HepG2 (cell line): Measurements from ENCODE around the gene HLF. TPM values are rescaled to one million over a fixed set of nuclear protein-coding genes. Genes with fewer than 3 reads are reported as not detected.
A peak's percentile ranks its signal among the peaks of the same experiment; 100 is the strongest.

Experiments
- BCL3 ChIP-seq: sonication (generic); formaldehyde crosslinking; IDR thresholded peaks from 2 replicates; pipeline ENCODE4 v1.5.1; 2020; ENCODE audit warnings: mild to moderate bottlenecking, missing genetic modification reagents, moderate library complexity
- BCLAF1 ChIP-seq: fragments of 450-650 bp; IDR thresholded peaks from 2 replicates; pipeline ENCODE4 v1.6.1; 2017; ENCODE audit warnings: mild to moderate bottlenecking
- CENPT ChIP-seq: sonication (generic); formaldehyde crosslinking; IDR thresholded peaks from 2 replicates; pipeline ENCODE4 v1.8.0; 2022; ENCODE audit warnings: low read depth, mild to moderate bottlenecking, moderate library complexity, missing genetic modification reagents
- CENPX ChIP-seq: sonication (generic); formaldehyde crosslinking; IDR thresholded peaks from 2 replicates; pipeline ENCODE4 v1.9.0; 2021; ENCODE audit warnings: mild to moderate bottlenecking, missing genetic modification reagents, moderate library complexity
- DRAP1 ChIP-seq: IDR thresholded peaks from 2 replicates; pipeline ENCODE4 v1.6.1; 2016; ENCODE audit warnings: missing genetic modification reagents, missing compliant biosample characterization
- FOXK1 ChIP-seq: sonication (generic); formaldehyde crosslinking; IDR thresholded peaks from 2 replicates; pipeline ENCODE4 v1.4.0; 2020; ENCODE audit warnings: low read depth, missing genetic modification reagents, borderline replicate concordance
- GPBP1L1 ChIP-seq: sonication (generic); formaldehyde crosslinking; IDR thresholded peaks from 2 replicates; pipeline ENCODE4 v1.5.0; 2020; ENCODE audit warnings: mild to moderate bottlenecking, missing genetic modification reagents
- HOXA7 ChIP-seq: sonication (generic); formaldehyde crosslinking; IDR thresholded peaks from 2 replicates; pipeline ENCODE4 v1.8.1; 2022; ENCODE audit warnings: mild to moderate bottlenecking, missing genetic modification reagents, moderate library complexity
- NBN ChIP-seq: fragments of 450-650 bp; conservative IDR thresholded peaks from 2 replicates; pipeline ENCODE4 v1.6.1; 2017
- NR2F1 ChIP-seq, 2 experiments: fragments of 450-650 bp in 1 of 2; formaldehyde crosslinking in 1 of 2; IDR thresholded peaks; 2 replicates each; pipeline versions ENCODE4 v1.5.0 to v1.6.1; 2016 to 2020; ENCODE audit warnings: mild to moderate bottlenecking in 1 of 2, missing compliant biosample characterization in 1 of 2, missing genetic modification reagents in 1 of 2, moderate library complexity in 1 of 2
- NR2F6 ChIP-seq, 2 experiments: IDR thresholded peaks; 2 replicates each; pipeline ENCODE4 v1.6.1; 2016; ENCODE audit warnings: antibody characterized with exemption in 1 of 2, mild to moderate bottlenecking in 1 of 2
- PRMT3 ChIP-seq: sonication (generic); formaldehyde crosslinking; IDR thresholded peaks from 2 replicates; pipeline ENCODE4 v1.8.1; 2022; ENCODE audit warnings: low read depth, mild to moderate bottlenecking, moderate library complexity, missing genetic modification reagents, borderline replicate concordance
- SMARCE1 ChIP-seq: fragments of 450-650 bp; IDR thresholded peaks from 2 replicates; pipeline ENCODE4 v1.6.1; 2017; ENCODE audit warnings: borderline replicate concordance
- SPEN ChIP-seq: sonication (generic); formaldehyde crosslinking; IDR thresholded peaks from 2 replicates; pipeline ENCODE4 v1.5.1; 2020; ENCODE audit warnings: low read depth, mild to moderate bottlenecking, missing genetic modification reagents
- TEF ChIP-seq: sonication (generic); formaldehyde crosslinking; IDR thresholded peaks from 2 replicates; pipeline ENCODE4 v1.5.0; 2020; ENCODE audit warnings: missing genetic modification reagents
- TFDP1 ChIP-seq: IDR thresholded peaks from 2 replicates; pipeline ENCODE4 v1.6.1; 2016; ENCODE audit warnings: missing compliant biosample characterization, missing genetic modification reagents, borderline replicate concordance
- THAP9 ChIP-seq: sonication (generic); formaldehyde crosslinking; IDR thresholded peaks from 2 replicates; pipeline ENCODE4; 2020; ENCODE audit warnings: missing genetic modification reagents, mild to moderate bottlenecking, borderline replicate concordance
- THYN1 ChIP-seq: sonication (generic); formaldehyde crosslinking; IDR thresholded peaks from 2 replicates; pipeline ENCODE4 v1.8.1; 2023; ENCODE audit warnings: low read depth, mild to moderate bottlenecking, moderate library complexity, missing genetic modification reagents, borderline replicate concordance
- ZBTB1 ChIP-seq: sonication (generic); formaldehyde crosslinking; IDR thresholded peaks from 2 replicates; pipeline ENCODE4 v1.4.0; 2020; ENCODE audit warnings: missing genetic modification reagents, borderline replicate concordance
- polyA plus RNA-seq, 8 experiments: library from polyadenylated mRNA; depleted of rRNA in 3 of 8; stranded (reverse) in 7 of 8; unstranded in 1 of 8; fragments of >200 nt; fragmentation: Illumina TruSeq in 4 of 8; extraction: Trizol in 4 of 8; gene quantifications; 2 replicates each; pipeline versions ENCODE4 v1.2.1 to v1.2.3, GENCODE V29; 2011 to 2016; ENCODE audit warnings: low read depth in 4 of 8, missing spikeins in 1 of 8, mixed read lengths in 1 of 8; ENCODE audit not compliant: insufficient read depth in 1 of 8
- total RNA-seq, 5 experiments: library from RNA; depleted of rRNA; stranded (reverse); fragments of >200 nt; fragmentation: Illumina TruSeq; extraction: Trizol; gene quantifications; 2 replicates each; pipeline ENCODE4 v1.2.3, GENCODE V29; 2016; ENCODE audit warnings: low read depth in 1 of 5

Gene HLF
- total and polyA plus RNA-seq, 2 of the 13 experiments (the other 11 are each of a cell fraction or from before 2014, with no cell fraction given) = 202 to 346 TPM

GRCh38 chr17:55284944-55285339, 20.2 kb downstream of the HLF start (continued):
- TF ChIP-seq SPEN (no peak), NBN (no peak), HOXA7 (CRISPR knock-in tag) (no peak), NR2F6 (IDR thresholded peaks at IDR 0.05) (no peak), NR2F6 (CRISPR knock-in tag; IDR thresholded peaks at IDR 0.05) (0 out of 2 replicates have a peak, but pooled peaks have one; percentile 3), CENPX (CRISPR knock-in tag) (no peak), CENPT (CRISPR knock-in tag) (no peak), THAP9 (CRISPR knock-in tag) (no peak), FOXK1 (no peak), GPBP1L1 (no peak), SMARCE1 (no peak), THYN1 (CRISPR knock-in tag) (no peak), PRMT3 (CRISPR knock-in tag) (no peak), BCLAF1 (no peak), TEF (CRISPR knock-in tag) (peak; percentile 63; the same call in 1 of the 2 replicates), NR2F1 (CRISPR knock-in tag; IDR thresholded peaks at IDR 0.05) (no peak), ZBTB1 (CRISPR knock-in tag) (no peak), TFDP1 (no peak), DRAP1 (CRISPR knock-in tag) (no peak), BCL3 (no peak)
